Measurements from ENCODE around the gene AGBL5. TPM values are rescaled to one million over a fixed set of nuclear protein-coding genes. Genes with fewer than 3 reads are reported as not detected.

Gene AGBL5
- total RNA-seq, 1 donor from 2014 or later, result 14.0 TPM

DNA sequence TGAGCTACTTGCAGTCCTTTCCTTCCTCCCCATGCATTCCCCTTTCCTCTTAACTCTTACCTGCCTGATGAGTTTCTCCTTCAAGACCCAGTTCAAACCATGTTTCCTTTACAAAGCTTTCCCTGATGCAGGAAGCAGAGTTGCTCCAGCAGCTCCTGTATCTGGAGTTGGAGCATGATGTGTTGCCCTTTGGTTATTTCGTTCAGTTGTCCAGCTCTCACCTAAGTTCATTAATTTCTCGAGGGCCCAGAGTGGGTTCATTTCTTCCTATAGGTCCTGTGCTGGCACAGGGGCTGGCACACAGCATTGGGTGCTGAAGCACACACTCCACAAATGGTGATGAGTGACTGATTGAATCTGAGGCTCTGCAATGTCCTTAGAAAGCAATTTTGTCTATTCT, 41.8 kb upstream of the AGBL5 start:
- TF ChIP-seq, protein P1, sequence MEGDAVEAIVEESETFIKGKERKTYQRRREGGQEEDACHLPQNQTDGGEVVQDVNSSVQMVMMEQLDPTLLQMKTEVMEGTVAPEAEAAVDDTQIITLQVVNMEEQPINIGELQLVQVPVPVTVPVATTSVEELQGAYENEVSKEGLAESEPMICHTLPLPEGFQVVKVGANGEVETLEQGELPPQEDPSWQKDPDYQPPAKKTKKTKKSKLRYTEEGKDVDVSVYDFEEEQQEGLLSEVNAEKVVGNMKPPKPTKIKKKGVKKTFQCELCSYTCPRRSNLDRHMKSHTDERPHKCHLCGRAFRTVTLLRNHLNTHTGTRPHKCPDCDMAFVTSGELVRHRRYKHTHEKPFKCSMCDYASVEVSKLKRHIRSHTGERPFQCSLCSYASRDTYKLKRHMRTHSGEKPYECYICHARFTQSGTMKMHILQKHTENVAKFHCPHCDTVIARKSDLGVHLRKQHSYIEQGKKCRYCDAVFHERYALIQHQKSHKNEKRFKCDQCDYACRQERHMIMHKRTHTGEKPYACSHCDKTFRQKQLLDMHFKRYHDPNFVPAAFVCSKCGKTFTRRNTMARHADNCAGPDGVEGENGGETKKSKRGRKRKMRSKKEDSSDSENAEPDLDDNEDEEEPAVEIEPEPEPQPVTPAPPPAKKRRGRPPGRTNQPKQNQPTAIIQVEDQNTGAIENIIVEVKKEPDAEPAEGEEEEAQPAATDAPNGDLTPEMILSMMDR (IDR thresholded peaks at IDR 0.05), result no peak
- Histone ChIP-seq H3K36me3 (no peaks in the 10 kb centered on the region), H3K4me1 (no peaks in the 10 kb centered on the region), H3K4me3 (no peak overlapping the region), H3K27ac (no peak overlapping the region), H3K9me3 (no peaks in the 10 kb centered on the region), H3K27me3 (no peaks in the 10 kb centered on the region)
- intact Hi-C loops (cut with DNase I), result loop anchor here (10.0 kb wide), 1 partner anchor 45 kb away; no protein-coding TSS in a partner anchor
- ATAC-seq, result no peak
- DNase-seq, result no peak

DNA sequence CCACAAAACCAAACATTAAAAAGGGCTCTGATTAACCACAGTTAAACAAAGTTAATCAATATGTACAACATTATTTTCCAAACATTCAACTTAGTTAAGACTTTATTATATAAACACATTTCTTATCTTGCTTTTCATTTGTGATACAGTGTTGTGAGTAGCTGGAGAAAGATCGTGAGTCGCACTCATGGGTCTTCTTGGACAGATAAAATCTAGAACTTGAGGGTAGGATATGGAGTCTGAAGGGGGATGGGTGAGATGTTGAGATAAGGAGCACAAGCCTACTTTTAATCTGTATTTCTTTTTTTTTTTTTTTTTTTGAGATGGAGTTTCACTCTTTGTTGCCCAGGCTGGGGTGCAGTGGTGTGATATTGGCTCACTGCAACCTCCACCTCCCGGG, 41.3 kb upstream of the AGBL5 start:
- Histone ChIP-seq H3K4me3 (no peak overlapping the region), H3K27me3 (no peaks in the 10 kb centered on the region), H3K4me1 (no peaks in the 10 kb centered on the region), H3K36me3 (no peaks in the 10 kb centered on the region), H3K9me3 (no peaks in the 10 kb centered on the region), H3K27ac (no peak overlapping the region)
- ATAC-seq (no peak), DNase-seq (no peak)
- TF ChIP-seq, protein P1 (IDR thresholded peaks at IDR 0.05), result no peak
- intact Hi-C loops (cut with DNase I), result loop anchor here (10.0 kb wide), 1 partner anchor 45 kb away; no protein-coding TSS in a partner anchor

DNA sequence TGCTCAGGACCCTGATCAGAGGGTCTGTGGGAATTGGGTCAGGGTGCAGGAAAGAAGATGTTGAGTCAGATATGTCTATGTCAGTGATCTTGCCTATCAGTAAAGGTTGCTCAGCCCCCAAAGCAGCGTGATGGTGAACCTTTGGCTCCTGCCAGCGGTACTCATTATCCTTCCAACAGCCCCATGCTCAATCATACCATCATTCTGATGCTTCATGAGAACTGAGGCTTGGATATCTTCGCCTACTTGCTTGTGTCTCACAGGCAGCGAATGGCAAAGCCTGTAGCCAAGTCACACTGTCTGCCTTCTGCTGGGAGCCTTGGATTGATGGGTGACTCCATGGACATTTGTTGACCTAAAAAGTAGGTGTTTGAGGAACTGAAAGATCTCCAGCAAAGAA, 37.7 kb upstream of the AGBL5 start:
- TF ChIP-seq, protein P1 (IDR thresholded peaks at IDR 0.05), result no peak
- Histone ChIP-seq H3K27me3 (no peaks in the 10 kb centered on the region), H3K4me3 (no peak overlapping the region), H3K9me3 (no peaks in the 10 kb centered on the region), H3K36me3 (no peaks in the 10 kb centered on the region), H3K27ac (no peak overlapping the region), H3K4me1 (no peaks in the 10 kb centered on the region)
- DNase-seq (no peak), ATAC-seq (no peak)
- intact Hi-C loops (cut with DNase I), result loop anchor here (10.0 kb wide), 1 partner anchor 49 kb away; no protein-coding TSS in a partner anchor

DNA sequence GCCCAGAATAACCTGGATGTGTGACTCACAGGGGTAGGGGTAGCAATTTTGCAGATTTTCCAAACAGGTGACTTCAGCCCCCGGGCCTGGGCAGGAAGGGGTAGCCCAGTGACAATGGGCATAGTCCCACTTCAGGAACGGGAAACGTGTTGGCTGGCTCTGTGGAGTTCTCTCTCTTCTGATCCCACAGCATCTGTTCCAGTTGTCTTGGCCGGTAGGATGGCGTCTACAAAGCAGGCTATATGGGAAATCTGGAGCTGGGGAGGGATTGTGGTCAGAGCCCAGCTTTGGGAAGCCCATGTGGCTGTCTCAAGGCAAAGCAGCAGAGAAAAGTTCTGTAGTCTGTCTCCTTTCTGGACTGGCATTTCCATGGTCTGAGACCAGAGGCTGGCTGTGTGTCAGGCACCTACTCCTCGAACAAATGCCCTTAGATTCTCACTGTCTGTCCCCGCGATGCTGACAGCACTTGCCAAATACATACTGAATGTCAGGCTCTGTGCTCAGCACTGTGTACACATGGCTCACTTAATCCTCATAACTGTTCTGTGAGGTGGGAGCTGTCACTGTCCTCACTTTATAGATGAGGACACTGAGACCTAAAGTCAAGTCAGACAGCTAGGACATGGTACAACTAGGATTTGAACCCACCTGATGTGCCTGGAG, 36.6 kb upstream of the AGBL5 start:
- H3K36me3 ChIP-seq, result no peaks in the 10 kb centered on the region
- no peak overlapping the region for H3K4me3 ChIP-seq
- intact Hi-C loops (cut with DNase I), result loop anchor here (10.0 kb wide), 1 partner anchor 50 kb away; no protein-coding TSS in a partner anchor
- no peaks in the 10 kb centered on the region for H3K27me3 ChIP-seq
- H3K27ac ChIP-seq, result no peak overlapping the region
- ATAC-seq, result no peak
- TF ChIP-seq, protein P1 (IDR thresholded peaks at IDR 0.05), result no peak
- DNase-seq, result no peak
- no peaks in the 10 kb centered on the region for H3K4me1 ChIP-seq
- no peaks in the 10 kb centered on the region for H3K9me3 ChIP-seq

DNA sequence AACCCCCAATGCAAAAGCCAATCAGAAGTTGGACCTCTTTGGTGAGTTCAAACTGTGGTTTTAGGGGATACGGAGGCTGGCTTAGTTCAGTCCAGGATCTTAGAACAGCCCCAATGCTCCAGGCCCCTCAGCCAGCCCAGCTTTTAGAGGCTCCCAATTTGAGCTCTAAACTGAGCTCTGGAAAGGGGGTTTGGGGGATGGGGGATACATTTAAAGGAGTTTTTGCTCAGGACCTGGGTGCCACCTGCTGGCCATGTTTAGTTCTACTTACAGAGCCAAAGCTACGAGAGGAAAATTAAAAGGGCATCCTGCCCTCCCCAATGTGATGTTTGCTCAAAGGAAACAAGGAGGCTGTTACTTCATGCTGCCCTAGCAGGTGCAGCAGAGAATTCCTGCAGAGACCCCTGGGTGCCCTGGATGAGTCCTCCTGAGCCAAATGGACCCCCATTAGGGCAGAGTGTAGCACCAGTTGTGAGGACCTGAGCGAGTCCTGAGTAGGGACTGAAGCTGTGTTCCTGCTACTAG, 34.6 kb upstream of the AGBL5 start:
- Histone ChIP-seq H3K27ac (peak overlapping the region; percentile 58), H3K27me3 (no peaks in the 10 kb centered on the region), H3K4me3 (no peak overlapping the region), H3K4me1 (peaks cover 7% of the 10 kb centered on the region), H3K9me3 (no peaks in the 10 kb centered on the region), H3K36me3 (no peaks in the 10 kb centered on the region)
- TF ChIP-seq, protein P1 (IDR thresholded peaks at IDR 0.05), result peak; percentile 64
- ATAC-seq (peak; percentile 72), DNase-seq (no peak)
- intact Hi-C loops (cut with DNase I), result loop anchor here (10.0 kb wide), 1 partner anchor 52 kb away; no protein-coding TSS in a partner anchor

Measured in upper lobe of right lung (tissue), 1 donor.